ENCODE data around the gene CYFIP1. TPM values are rescaled to one million over a fixed set of nuclear protein-coding genes. Genes with fewer than 3 reads are reported as not detected.

The CYFIP1 gene
- total RNA-seq, 3 donors from 2014 or later: 139 to 210 (median 143) TPM

DNA sequence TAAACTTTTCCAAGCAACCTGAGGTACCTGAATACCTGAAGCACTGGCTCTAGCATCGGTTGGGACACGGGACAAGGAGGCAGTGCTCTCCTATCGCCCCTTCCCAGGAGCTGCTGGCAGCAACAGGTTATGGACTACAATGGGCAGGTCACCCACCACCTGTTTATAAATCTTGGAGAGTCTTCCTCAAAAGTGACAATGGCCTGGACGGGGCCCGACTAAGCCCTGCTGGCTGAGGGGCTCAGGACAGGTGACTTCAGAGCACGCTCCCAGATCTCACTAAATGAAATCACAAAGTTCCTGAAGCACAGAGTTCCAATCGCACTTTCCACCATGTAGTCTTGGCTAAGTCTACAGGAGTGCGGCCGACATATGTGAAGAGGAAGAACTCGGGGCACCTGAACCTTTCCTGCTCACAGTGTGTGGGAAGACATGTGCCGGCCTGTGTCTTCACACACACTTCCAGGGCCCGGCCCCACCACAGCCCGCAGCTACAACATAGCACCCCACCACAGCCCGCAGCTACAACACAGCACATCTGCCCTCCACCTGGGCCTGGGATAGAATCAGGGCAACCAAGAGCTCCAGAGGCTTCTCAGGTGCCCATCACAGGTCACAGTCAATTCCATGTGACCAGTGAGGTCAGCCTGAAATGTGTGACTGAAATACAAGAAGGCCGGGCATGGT is 12.9 kb downstream of the CYFIP1 start:
- Histone ChIP-seq H3K4me1 (ENCODE audit: low read depth) (peaks cover under 1% of the 10 kb centered on the region), H3K36me3 (ENCODE audit: low read depth) (no peaks in the 10 kb centered on the region), H3K4me3 (no peak overlapping the region), H3K9me3 (no peaks in the 10 kb centered on the region)
- no peak for DNase-seq
- TF ChIP-seq, protein P1, sequence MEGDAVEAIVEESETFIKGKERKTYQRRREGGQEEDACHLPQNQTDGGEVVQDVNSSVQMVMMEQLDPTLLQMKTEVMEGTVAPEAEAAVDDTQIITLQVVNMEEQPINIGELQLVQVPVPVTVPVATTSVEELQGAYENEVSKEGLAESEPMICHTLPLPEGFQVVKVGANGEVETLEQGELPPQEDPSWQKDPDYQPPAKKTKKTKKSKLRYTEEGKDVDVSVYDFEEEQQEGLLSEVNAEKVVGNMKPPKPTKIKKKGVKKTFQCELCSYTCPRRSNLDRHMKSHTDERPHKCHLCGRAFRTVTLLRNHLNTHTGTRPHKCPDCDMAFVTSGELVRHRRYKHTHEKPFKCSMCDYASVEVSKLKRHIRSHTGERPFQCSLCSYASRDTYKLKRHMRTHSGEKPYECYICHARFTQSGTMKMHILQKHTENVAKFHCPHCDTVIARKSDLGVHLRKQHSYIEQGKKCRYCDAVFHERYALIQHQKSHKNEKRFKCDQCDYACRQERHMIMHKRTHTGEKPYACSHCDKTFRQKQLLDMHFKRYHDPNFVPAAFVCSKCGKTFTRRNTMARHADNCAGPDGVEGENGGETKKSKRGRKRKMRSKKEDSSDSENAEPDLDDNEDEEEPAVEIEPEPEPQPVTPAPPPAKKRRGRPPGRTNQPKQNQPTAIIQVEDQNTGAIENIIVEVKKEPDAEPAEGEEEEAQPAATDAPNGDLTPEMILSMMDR (IDR thresholded peaks at IDR 0.05): no peak
- no peak for ATAC-seq
- intact Hi-C loops (cut with DNase I, micrococcal nuclease): no loop called here

DNA sequence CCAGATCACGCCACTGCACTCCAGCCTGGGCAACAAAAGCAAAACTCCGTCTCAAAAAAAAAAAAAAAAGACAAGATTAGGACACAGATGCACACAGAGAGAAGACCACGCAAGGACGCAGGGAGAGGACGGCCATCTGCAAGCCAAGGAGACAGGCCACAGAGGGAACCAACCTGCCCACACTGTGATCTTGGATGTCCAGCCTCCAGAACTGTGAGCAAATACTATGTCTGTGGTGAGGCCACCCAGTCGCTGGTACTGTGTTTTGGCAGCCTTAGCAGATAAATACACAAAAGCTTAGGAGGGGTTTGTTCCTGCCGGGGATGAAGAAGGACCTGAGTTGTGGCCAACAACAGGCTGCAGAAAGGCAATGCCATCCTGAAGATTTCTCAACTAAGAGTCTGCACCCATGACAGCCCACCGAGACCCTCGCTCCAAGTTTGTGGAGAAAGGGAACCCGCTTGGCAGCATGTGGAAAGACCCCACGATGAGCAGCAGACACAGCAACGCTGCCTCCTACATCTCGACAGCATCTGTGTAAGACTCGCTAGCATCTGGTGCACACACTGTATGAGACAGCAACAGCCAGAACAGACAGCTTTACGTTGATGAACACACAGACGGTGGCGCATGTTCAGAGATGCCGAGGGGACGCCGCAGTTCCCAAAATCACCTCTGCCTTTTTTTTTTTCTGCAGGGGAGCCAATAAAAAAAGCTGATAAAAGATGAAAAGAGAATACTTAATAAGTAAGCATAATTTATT is 13.7 kb downstream of the CYFIP1 start:
- DNase-seq: no peak
- Histone ChIP-seq H3K36me3 (ENCODE audit: low read depth) (no peaks in the 10 kb centered on the region), H3K9me3 (no peaks in the 10 kb centered on the region), H3K4me1 (ENCODE audit: low read depth) (peaks cover 7% of the 10 kb centered on the region), H3K4me3 (no peak overlapping the region)
- TF ChIP-seq, protein P1 (IDR thresholded peaks at IDR 0.05): no peak
- intact Hi-C loops (cut with DNase I, micrococcal nuclease): no loop called here
- ATAC-seq: no peak

DNA sequence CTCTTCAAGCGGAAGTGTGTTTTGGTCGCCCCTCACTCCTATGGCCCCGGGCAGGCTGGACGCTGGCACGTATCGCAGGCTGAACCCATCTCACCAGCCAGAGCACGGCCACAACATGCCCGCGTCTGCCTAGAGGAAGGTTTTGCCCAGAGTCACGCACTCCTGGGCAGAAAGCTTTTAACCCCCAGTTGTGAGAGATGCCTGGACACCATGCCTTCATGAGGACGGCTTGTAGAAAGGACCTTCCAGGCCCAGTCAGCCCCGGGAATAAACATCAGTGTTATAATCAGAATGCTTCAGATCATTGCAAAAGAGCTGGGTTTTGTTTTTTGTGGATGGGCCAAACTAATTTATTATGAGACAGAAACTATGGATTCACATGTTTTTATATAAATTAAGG is 16.5 kb downstream of the CYFIP1 start:
- Histone ChIP-seq H3K36me3 (ENCODE audit: low read depth) (no peaks in the 10 kb centered on the region), H3K4me1 (ENCODE audit: low read depth) (peaks cover 8% of the 10 kb centered on the region), H3K9me3 (no peaks in the 10 kb centered on the region), H3K4me3 (no peak overlapping the region)
- ATAC-seq (no peak), DNase-seq (peak in 1 of 3 donors; percentile 8)
- intact Hi-C loops (cut with DNase I, micrococcal nuclease): no loop called here
- TF ChIP-seq, protein P1 (IDR thresholded peaks at IDR 0.05): no peak

DNA sequence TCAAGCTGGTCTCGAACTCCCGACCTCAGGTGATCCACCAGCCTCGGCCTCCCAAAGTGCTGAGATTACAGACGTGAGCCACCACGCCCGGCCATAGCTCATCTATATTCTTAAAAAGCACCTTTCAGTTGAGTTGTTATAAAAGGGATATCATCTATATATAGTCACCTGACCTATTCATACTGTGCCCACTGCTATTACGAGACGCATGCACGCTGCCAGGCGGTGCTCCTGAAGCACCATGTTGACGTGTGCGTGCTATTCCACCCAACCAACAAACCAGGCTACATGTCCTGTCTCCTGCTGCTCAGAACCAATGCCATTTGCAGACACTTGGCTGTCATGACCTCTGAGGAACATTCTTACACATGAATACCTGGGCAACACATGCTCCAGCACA is 17.6 kb downstream of the CYFIP1 start:
- ATAC-seq (no peak), DNase-seq (no peak)
- TF ChIP-seq, protein P1 (IDR thresholded peaks at IDR 0.05): no peak
- Histone ChIP-seq H3K36me3 (ENCODE audit: low read depth) (no peaks in the 10 kb centered on the region), H3K4me1 (ENCODE audit: low read depth) (peaks cover 8% of the 10 kb centered on the region), H3K9me3 (no peaks in the 10 kb centered on the region), H3K4me3 (no peak overlapping the region)
- intact Hi-C loops (cut with DNase I, micrococcal nuclease): no loop called here

DNA sequence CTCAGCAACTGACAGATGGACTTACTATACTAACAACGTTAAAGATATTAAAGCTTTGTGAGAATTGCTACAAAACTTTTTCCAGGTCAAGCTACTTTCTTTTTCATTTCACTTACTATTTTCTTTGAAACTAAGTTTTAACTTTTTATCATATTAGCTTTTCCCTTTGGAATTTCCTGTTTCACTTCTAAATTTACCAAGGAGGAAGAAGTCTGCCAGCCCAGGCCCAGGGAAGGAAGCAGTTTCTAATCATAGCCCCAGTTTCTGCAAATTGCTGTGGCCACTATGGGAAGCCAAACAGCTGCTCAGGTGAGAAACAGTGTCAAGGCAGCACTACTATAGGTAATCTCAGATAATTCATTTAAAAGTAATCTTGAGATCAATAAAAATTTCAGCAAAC is 18.4 kb downstream of the CYFIP1 start:
- no peaks in the 10 kb centered on the region for H3K36me3 ChIP-seq (ENCODE audit: low read depth)
- no peaks in the 10 kb centered on the region for H3K9me3 ChIP-seq
- H3K4me1 ChIP-seq (ENCODE audit: low read depth): peaks cover 8% of the 10 kb centered on the region
- ATAC-seq (no peak), DNase-seq (peak in 1 of 3 donors; percentile 6)
- intact Hi-C loops (cut with DNase I, micrococcal nuclease): no loop called here
- no peak overlapping the region for H3K4me3 ChIP-seq
- TF ChIP-seq, protein P1 (IDR thresholded peaks at IDR 0.05): no peak

All from mucosa of descending colon (tissue), 3 donors.